Measurements from ENCODE around the gene RACGAP1.

RACGAP1 gene

DNA sequence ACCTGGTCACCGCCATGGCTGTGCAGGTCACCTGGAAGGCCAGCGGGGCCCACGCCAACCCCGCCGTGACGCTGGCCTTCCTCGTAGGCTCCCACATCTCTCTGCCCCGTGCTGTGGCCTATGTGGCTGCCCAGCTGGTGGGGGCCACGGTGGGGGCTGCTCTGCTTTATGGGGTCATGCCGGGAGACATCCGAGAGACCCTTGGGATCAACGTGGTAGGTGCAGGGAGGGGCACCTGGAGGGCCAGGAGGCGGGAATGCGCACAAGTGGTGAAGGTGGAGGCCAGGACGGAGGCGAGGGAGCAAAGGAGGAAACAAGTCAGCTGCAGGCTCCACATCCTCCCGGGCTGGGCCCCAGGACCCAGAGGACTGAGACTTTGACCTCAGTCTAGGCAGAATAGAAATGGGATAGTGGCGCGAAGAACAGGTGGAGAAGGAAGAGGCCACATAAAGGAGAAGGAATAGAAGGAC, 51.9 kb downstream of the RACGAP1 start:
- ATAC-seq (ENCODE audit: low read depth) (no peak), DNase-seq (ENCODE audit: low spot score) (no peak)
- H3K9me3 ChIP-seq (ENCODE audit: severe bottlenecking), result no peaks in the 10 kb centered on the region
- H3K36me3 ChIP-seq (ENCODE audit: low read depth), result no peaks in the 10 kb centered on the region
- no peaks in the 10 kb centered on the region for H3K4me1 ChIP-seq (ENCODE audit: insufficient read depth, poor library complexity, severe bottlenecking)
- no peak overlapping the region for H3K4me3 ChIP-seq (ENCODE audit: severe bottlenecking)
- no peak overlapping the region for H3K27ac ChIP-seq (ENCODE audit: poor library complexity, severe bottlenecking)
- TF ChIP-seq CTCF (IDR thresholded peaks at IDR 0.05; ENCODE audit: poor library complexity, severe bottlenecking), result no peak
- no peaks in the 10 kb centered on the region for H3K27me3 ChIP-seq (ENCODE audit: insufficient read depth, poor library complexity, severe bottlenecking)

DNA sequence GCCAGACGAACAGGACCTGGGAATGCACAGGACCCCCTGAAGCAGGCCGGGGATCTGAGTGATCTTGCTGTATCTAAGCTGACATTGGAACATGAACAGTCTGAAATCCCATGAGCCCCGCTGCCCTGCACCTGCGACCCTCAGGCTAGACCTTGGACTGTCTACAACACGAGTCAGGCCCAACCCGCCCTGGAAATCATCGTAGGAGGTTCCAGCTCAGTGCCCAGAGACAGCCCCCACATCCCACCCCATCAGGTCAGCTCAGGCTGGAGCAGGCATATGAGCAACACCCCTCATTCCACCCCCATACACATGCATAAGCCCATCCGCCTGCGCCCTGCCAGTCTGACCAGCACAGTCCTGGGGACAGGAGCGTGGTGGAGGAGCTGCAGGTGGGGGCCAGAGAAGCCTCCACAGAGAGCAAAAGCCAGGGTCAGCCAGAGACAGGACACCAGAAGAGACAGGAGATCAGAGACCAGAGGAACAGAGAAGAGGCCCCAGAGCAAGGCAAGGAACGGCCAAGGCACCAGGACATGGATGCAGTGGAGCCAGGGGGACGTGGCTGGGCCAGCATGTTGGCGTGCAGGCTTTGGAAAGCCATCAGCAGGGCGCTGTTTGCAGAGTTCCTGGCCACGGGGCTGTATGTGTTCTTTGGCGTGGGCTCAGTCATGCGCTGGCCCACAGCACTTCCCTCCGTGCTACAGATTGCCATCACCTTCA, 52.5 kb downstream of the RACGAP1 start, which contains the start of gene AQP6:
AQP6 (plus strand) TSS at position 307 of the 720 bp plus-strand sequence; CDS start at position 534, 227 bp downstream.
- Histone ChIP-seq H3K9me3 (ENCODE audit: severe bottlenecking) (no peaks in the 10 kb centered on the region), H3K27ac (ENCODE audit: poor library complexity, severe bottlenecking) (no peak within 1 kb of the TSS), H3K27me3 (ENCODE audit: insufficient read depth, poor library complexity, severe bottlenecking) (no peaks in the 10 kb centered on the region), H3K4me1 (ENCODE audit: insufficient read depth, poor library complexity, severe bottlenecking) (no peaks in the 10 kb centered on the region), H3K36me3 (ENCODE audit: low read depth) (no peaks in the 10 kb centered on the region), H3K4me3 (ENCODE audit: severe bottlenecking) (no peak within 1 kb of the TSS)
- DNase-seq (ENCODE audit: low spot score), result no peak
- ATAC-seq (ENCODE audit: low read depth), result no peak
- TF ChIP-seq CTCF (IDR thresholded peaks at IDR 0.05; ENCODE audit: poor library complexity, severe bottlenecking), result no peak

- no peak for TF ChIP-seq CTCF (IDR thresholded peaks at IDR 0.05; ENCODE audit: poor library complexity, severe bottlenecking)
- ATAC-seq (ENCODE audit: low read depth) (no peak), DNase-seq (ENCODE audit: low spot score) (no peak)
- Histone ChIP-seq H3K9me3 (ENCODE audit: severe bottlenecking) (no peaks in the 10 kb centered on the region), H3K36me3 (ENCODE audit: low read depth) (no peaks in the 10 kb centered on the region), H3K4me1 (ENCODE audit: insufficient read depth, poor library complexity, severe bottlenecking) (no peaks in the 10 kb centered on the region), H3K27ac (ENCODE audit: poor library complexity, severe bottlenecking) (no peak overlapping the region), H3K4me3 (ENCODE audit: severe bottlenecking) (no peak overlapping the region), H3K27me3 (ENCODE audit: insufficient read depth, poor library complexity, severe bottlenecking) (no peaks in the 10 kb centered on the region)
Measured at GRCh38 chr12:49972129-49972528, 53.2 kb downstream of the RACGAP1 start.

- no peaks in the 10 kb centered on the region for H3K36me3 ChIP-seq (ENCODE audit: low read depth)
- no peaks in the 10 kb centered on the region for H3K27me3 ChIP-seq (ENCODE audit: insufficient read depth, poor library complexity, severe bottlenecking)
- no peaks in the 10 kb centered on the region for H3K9me3 ChIP-seq (ENCODE audit: severe bottlenecking)
- H3K27ac ChIP-seq (ENCODE audit: poor library complexity, severe bottlenecking), result no peak overlapping the region
- no peak overlapping the region for H3K4me3 ChIP-seq (ENCODE audit: severe bottlenecking)
- ATAC-seq (ENCODE audit: low read depth) (no peak; the same call in 2 of the 3 replicates), DNase-seq (ENCODE audit: low spot score) (no peak)
- H3K4me1 ChIP-seq (ENCODE audit: insufficient read depth, poor library complexity, severe bottlenecking), result no peaks in the 10 kb centered on the region
- no peak for TF ChIP-seq CTCF (IDR thresholded peaks at IDR 0.05; ENCODE audit: poor library complexity, severe bottlenecking)
Measured at GRCh38 chr12:49971141-49971540, 54.2 kb downstream of the RACGAP1 start.

DNA sequence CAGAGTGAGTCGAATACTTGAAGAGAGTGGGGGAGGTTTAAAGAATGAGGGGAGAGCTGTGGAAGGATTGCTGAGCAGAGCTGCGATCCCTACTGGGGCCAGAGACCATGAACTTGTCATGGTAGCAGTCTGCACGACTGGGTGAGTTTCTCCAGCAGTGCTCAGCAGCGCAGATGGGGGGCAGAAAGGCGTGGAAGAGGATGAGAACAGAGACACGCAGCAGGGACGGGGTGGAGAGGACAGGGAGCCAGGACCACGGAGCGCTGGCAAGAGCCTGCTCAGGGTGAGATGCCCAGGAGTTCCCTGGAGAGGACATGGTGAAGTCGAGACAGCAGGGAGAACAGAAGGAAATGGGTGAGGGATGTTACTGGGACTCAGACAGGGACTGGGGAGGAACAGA, 54.6 kb downstream of the RACGAP1 start:
- no peak for DNase-seq (ENCODE audit: low spot score)
- Histone ChIP-seq H3K27me3 (ENCODE audit: insufficient read depth, poor library complexity, severe bottlenecking) (no peaks in the 10 kb centered on the region), H3K4me1 (ENCODE audit: insufficient read depth, poor library complexity, severe bottlenecking) (no peaks in the 10 kb centered on the region), H3K9me3 (ENCODE audit: severe bottlenecking) (no peaks in the 10 kb centered on the region), H3K4me3 (ENCODE audit: severe bottlenecking) (no peak overlapping the region), H3K36me3 (ENCODE audit: low read depth) (no peaks in the 10 kb centered on the region), H3K27ac (ENCODE audit: poor library complexity, severe bottlenecking) (no peak overlapping the region)
- no peak for TF ChIP-seq CTCF (IDR thresholded peaks at IDR 0.05; ENCODE audit: poor library complexity, severe bottlenecking)
- no peak for ATAC-seq (ENCODE audit: low read depth)
